HK-2 (cell line): Measurements from ENCODE around the gene MAPKAP1.

Experiments
- DNase-seq: peaks from one replicate; pipeline ENCODE4 v3.0.0-alpha.2; 2018; ENCODE audit not compliant: unreplicated experiment

The MAPKAP1 gene

DNA sequence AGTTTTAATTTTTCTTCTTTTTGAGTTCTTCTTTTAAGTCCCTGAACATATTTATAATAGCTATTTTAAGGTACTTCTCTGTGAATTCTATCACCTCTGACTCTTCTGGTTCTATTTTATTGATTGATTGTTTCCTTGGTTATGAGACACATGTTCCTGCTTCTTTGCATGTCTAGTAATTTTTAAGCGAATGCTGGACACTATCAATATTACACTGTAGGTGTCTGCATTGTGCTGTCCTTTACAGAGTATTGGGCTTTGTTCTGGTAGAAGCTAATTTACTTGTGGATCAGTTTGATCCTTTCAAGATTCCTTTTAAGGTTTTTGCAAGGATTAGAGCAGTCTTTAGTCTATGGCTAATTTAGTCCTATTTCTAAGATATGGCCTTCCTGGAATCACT, 249.7 kb downstream of the MAPKAP1 start:
- no peak for DNase-seq

DNA sequence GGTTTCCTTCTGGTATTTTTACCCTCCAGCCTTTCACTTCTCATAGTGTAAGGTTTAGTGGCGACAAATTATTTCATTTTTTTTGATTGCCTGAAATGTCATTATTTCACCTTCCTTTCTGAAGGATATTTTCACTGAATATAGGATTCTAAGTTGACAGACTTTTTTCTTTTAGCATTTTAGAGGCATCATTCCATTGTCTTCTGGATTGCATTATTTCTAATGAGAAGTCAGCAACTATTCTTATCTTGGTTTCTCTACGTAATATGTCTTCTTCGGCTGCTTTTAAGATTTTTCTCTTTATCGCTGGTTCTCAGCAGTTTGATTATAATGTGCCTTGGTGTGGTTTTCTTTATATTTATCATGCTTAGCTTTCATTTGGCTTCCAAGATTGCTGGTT, 251.1 kb downstream of the MAPKAP1 start:
- DNase-seq, result no peak

DNA sequence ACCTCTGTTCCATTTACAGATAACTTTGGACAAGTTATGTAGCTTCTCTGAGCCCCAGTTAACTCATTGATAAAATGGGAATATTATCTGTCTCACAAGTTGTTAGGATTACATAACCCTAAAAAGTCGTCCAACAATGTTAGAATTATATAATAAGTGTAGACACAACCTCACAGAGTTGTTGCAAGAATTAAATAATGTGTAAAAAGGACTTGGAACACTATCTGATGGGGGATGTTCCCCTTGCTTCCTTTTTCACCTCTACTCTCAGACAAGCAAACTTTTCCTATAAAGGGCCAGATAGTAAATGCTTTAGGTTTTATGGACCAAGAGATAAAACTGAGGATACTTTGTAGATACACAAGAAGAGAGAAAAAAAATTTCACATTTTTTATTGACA, 251.9 kb downstream of the MAPKAP1 start:
- no peak for DNase-seq

DNA sequence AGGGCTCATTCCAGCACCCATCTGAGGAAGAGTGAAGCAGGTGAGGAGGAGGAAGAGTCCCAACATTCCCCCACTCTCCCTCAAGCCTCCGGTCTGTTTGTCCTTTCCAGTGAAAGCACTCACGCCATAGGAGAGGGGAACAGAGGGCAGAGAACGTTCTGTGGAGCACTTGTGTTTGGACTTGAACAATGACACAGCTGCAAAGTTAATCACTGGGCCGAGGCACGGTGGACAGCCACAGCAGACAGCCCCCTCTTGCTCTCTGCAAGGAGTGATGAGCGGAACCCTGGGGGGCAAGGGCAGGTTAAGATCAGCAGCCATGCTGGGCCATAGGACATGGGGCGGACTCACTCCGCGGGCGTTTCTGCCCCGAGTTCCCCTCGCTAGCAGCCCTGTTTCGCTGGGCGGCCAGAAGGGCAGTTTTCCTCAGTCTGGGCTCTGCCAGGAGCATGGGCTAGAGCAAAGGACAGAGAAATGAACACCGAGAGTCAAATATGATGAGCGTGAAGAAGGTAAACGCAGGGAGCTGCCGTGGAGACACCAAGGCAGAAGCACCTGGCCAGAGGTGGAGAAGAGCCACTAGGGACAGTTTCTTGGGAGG, 259.7 kb downstream of the MAPKAP1 start:
- DNase-seq, result no peak

DNA sequence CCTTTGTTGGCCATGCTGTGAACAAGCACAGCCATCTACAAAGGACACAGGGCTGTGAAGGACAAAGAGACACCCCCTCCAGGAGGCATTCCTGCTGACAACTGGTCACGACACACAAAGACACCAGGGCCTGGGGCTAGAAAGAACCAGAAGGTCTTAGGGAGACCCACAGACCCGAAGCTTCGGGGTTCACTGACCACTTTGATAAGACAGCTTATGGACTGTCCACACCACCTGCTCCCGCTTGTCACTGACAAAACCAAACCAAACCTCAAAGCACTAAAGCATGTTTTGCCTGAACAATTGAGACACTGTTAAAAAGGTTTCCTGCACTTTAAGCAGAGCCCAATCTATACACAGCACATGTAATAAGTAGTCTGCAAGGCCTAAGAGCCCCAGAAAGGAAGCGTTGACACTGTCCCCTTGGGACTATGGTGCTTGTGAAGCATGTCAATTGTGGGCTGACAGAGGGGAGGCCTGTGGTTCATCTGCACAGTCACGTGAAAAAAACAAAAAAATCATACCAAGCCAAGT, 260.4 kb downstream of the MAPKAP1 start:
- no peak for DNase-seq

DNA sequence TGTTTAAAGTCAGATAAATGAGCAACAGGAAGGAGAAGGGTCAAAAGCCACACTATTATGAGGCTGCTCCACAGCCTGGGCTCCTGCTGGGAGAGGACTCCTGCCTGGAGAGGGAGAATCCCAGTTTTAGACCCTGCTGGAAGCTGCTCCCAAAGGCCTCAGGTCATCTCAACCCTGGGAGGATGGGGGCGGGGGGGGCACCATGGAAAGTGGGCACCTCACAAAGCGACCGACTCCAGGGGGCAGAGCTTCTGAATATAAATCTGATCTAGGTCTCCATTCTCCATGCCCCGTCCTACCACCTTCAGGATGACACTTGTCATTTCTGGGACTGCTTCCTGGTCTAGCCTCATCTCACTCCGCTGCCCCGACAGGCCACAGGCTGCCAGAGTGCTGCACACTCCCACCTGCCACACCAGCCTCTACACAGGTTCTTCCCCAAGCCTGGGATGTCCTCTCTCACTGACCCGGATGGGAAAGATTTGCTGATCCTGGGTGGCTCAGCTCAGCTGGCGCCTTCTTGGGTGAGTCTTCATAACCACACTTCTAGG, 262.0 kb downstream of the MAPKAP1 start:
- DNase-seq, result no peak

DNA sequence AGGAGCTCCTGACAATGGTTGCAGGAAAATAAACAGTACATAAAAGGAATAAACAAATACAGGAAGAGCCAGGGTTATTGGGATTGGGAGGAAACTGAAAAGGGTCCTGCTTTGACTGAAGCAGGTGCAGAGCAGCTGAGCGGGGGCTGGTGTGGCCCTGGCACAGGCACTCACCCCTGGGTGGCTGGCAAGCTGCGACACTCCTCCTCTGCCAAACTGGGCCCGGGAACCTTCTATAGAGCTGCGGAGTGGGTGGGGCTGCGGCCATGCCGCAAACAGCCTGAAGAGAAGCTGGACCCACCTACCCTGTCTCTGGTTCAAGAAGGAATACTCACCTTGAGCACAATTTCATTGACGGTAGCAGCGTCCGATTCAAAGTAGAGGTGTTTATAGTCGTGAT, 262.8 kb downstream of the MAPKAP1 start:
- no peak for DNase-seq

DNA sequence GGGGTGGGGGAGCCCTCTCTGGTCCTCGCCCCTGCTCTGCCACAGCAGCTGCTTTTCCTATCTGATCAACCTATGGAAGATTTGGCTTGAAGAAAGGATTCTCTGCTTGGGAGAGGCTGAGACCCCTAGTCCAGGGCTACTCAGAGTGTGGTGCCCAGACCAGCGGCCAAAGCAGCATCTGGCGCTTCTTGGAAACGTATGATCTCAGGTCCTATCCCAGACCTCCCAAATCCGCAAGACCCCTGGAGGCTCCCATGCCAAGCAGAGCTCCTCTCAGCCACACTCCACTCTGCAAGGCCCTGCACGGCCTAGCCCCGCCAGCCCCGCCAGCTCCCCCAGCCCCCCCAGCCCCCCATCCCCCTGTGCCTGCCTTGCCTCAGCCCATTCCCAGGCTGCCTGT, 263.6 kb downstream of the MAPKAP1 start:
- no peak for DNase-seq

DNA sequence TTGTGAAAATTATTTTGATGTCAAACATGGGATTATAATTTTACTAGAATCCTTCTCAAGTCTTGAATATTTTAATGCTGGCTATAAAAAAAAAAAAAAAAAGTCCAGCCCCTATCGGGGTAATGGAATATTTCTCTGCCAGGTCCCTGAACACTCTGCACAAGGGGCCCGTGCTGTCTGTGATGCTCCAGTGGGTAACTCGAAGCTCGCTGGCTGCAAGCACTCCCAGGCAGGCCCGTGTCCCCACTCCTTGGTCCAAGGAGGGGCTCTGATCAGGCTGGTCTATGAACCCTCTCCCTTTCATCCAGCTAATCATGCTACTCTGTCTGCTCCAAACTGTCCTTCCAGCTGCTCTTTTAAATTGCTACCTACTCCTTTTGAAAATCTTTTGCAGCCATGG, 264.6 kb downstream of the MAPKAP1 start:
- DNase-seq, result no peak

DNA sequence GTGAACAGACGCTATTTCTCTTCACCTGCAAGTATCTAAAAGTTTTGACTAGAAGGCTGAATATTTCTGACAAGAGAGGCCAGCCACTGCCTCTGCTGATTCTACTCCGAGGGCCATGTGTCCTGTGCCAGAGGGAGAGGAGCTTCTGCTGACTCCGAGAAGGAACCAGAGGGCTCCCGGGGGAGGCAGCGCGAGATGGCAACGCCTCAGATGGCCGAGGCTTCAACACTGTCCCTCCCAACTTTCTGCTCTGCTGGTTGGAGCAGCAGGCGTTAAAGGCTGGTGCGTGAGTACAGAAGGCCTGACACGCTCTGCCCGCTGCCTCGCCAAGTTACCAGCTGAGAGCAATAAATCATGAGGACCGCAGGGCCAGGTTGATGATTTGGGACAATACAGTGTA, 266.6 kb downstream of the MAPKAP1 start:
- no peak for DNase-seq

DNA sequence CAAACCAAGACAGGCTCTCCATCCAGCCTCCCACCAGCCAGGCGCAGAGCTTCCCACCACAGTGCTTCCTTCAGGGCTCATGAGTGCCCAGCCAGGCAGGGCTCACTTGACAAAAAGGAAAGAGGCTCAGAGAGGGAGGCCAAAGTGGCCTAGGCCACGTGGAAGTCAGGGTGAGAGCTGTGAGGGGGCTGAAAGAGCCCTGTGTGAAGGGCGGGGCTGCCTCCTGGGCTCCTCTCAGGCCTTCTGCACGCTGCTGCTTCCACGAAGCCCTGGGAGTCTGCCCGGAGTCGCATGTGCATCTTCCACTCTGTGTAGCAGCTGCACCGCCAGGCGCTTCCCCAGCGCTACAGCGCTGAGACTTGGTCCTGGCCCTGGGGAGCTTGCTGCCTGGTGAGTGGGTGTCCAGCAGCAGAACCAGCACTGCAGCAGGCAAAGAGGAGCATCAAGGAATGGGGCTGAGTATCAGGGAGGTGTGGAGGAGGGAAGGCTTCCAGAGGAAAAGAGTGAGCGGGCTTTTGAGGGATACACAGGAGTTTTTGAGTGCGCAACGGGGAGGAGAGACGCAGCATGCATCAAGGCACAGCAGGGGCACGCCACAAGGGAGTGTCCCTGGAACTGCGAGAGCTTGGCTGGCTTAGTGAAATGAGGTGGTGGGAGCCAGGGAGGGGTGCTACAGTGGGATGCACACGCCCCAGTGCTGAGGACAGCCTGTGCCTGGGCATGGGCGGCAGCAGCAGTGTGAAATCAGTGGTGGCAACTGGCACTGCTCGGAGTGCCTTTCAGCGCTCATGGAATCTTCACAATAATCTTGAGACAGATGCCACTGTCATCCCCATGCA, 267.4 kb downstream of the MAPKAP1 start:
- DNase-seq, result no peak

DNA sequence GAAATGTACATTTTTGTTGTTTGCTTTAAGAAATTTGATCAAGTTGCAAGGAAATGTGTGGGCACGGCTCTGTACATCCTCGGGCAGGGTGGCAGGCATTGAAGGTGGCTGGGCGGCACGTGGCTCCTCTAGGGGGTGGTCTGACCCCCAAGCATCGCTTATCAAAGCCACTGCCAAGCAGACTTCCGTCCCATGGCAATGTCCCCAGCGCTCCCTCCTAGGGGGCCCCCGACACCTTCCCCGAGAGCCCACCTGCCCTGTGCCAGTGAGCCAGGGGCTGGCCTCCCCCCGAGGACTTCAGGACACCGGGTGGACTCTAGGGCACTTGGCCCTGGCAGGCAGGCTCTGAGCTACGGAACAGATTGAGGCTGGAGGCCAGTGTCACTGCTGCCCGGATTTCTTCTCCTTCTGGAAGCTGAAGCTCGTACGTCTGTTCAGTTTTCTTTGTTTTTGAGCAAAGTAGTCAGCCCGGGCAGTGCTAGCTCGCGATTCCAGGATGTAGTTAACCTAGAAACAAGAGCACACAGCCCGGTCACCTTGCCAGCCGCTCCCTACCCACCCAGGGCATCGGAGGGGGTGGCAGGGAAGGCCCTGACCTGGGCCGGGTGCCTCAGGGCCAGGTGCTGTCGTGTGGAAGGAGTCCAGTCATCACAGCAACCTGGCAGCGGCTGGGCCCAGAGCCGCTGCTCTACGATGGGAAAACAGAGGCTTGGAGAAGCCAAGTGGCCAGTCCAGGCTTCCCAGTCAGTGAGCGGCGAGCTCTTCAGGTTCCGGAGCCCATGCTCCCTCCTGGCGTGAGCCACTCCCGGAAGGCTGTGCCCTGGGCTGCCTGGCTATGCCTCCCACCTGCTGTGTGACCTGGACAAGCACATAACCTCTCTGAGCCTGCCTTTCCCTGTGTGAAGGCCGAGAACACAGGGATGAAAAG, 268.2 kb downstream of the MAPKAP1 start:
- no peak for DNase-seq

DNA sequence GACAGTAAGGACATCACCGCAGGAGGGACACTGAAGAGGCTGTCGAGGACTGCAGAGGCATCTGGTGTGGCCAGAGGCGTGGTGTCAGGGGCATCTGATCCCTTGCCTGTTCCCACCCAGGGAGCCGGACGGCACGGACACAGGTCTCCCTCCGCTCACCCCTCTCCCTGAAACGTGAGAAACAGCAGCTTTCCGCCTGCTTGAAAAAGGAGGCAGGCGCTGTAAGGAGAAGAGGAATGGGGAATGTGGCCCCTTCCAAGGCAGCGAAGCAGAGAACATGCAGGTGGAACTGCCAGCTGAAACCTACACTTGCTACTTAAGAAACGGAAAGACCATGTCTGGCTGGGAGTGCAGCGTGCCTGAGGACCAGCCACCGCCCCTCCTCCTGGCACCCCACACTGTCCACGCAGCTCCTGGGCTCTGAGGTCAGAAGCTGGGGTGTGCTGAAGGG, 269.2 kb downstream of the MAPKAP1 start:
- no peak for DNase-seq

DNA sequence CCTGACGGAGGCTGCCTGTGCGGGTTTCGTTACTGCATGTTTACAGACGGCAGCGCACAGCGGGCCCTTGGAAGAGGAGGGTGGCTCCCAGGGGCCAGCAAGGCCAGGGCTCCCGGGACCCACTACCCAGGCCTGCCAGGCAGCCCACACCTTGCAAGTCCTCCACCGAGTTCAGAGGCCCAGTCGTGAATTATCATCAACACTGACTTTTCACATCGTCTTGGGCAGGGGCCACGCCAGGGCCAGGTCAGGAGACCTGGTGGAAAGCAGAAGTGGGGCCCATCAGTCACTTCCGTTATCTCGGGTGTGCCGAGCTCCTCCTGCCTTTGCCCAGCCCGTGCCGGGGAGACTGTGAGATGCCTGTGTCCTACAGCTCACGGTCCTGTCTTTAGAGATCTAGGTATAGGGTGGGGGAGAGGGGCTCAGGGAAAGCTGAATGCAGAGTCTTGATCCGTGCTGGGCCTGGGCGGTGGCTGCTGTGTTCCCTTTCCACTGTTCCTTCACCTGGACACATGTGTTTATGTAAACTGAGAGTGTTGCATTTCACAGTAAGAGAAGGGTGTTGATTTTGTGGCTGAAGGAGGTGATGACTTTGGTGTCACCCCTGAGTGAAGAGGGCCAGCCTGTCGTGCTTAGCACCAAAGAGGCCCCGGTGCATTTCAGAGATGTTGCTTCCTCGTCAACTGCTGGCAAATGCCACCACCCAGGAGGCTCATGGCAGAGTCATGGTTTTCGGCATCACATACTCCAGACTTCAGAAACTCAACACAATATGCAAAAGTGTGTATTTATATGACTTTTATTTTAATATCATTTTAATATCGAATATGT, 270.2 kb downstream of the MAPKAP1 start:
- DNase-seq, result no peak

DNA sequence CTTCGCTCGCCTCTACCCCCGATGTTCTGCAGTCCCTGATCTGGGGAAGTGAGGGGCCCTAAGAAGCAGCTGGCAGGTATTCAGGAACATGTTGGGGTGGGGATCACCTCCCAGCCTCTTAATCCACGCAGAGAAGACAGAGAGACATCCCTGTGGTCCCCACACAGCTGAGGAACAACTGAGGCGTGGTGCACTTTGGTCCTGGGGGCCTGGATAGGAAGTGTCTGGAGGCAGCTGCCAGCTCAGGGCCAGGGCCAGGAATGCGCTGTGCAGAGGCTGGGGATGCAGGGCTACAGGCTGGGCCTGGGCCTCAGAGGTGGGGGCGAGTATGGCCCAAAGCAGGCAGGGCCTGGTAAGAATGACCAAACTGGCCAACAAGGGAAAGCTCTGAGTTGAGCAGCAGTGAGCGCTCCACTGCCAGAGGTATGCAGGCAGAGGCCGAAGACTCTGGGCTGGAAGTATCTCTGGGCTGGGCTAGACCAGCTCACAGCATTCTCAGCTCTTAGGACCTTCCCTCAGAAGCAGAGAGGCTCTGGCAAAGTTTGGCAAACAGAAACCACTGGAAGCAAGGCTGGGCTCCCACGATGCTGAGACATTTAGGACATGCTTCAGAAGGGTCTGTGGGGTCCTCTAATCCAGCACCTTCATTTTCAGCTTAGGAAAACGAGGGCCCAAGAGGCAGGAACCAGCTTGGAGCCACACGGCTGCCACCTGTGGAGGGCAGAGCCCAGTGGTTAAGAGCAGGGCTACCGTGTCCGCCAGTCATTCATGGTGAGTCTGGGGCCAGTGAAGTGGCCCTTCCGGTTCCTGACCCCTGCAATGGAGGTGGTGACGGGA, 271.0 kb downstream of the MAPKAP1 start:
- DNase-seq, result no peak

DNA sequence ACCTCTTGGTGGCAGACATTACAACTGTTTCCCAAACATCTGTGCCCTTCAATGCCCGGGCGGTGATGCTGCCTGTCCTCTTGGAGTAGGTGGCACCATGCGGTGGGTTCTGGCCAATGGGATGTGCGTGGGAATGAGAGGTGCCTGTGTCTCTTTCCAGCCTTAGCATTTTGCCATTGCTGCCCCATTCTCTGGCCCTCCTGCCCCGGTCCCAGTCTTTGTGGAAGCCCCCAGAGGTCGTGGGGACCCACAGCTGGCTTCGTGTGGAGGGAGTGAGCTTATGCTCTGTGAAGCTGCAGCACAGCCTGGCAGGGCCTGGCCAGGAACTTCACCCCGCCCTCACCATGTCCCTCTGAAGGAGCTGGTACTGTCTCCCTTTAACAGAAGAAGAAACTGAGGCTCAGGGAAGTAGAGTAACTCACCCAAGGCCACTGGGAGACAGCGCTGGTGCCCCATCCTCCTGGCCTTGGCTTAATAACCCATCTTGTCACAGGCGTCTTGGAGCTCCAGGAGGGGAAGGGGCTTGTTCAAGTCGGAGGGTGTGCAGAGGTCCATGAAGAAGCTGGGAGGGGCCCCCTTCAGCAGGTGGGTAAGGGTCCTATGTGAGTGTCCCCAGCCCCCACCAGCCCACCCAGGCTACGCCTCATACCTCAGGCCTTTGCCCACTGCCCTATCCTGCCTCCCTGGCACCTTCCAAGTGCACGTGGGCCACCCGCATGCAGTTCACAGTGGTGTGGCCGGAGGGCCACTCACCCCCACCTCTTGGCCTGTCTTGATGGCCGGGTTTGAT, 271.8 kb downstream of the MAPKAP1 start:
- DNase-seq, result no peak

DNA sequence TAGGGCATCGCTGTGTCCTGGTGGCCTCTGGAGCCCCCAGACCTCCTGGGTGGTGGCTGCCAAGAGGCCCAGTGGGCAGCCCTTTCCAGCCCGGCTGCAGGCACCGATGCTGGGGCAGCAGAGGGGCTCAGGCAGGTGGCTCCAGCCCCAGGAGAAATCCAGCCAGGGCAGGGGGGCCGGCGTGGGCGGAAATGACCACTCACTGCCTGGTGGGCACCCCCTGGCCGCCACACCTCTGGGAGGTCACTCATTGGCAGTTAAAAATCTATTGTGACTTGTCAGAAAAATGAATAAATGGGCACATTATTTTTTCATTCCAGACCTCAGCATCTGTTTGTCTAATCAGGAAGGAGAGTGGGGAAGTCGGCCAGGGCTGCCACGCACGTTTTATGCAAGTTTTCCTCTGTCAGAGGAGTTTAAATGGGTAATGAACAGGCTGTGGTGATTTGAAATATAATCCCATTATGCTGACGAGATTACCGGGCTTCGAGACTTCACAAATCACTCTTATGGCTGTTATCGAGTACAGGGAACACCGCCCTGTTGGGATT, 273.5 kb downstream of the MAPKAP1 start:
- no peak for DNase-seq

DNA sequence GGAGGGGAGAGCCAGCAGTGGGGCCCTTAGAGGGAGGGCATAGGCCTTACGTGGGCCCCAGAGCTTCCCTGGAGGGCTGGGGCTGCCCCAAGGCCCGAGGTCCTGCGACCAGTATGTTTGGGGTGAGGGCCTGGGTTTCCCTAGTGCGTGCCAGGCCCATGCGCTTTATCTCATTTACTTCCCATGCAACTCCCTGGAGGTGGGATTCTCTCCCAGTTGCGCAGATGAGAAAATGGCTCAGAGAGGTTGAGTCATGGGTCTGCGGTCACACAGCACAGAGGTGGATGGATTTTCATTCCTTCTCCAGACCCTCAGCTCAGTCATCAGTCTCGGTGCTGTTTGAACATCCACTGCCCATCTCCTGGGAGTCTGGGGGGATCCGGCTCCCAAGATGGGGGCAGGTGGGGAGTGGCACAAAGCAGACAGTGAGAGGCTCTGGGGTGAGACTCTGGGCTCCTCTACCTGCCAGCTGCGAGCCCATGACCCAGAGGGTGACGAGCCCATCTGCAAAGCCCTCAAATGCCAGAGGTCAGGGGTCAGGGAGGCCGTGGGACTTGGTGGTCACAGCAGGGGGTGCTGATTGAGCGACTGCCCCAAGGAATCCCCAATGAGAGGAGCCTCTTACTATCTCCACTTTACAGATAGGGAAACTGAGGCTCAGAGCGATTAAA, 274.2 kb downstream of the MAPKAP1 start:
- no peak for DNase-seq
